Thyroid gland (tissue), 4 donors: Measurements from ENCODE around the gene CELSR2.

Source experiments
- POLR2A ChIP-seq, 2 donors: fragments of 450-650 bp; IDR thresholded peaks; one replicate each; pipeline ENCODE4 v1.6.1; 2017; ENCODE audit warnings: antibody characterized with exemption in 2 of 2, mild to moderate bottlenecking in 2 of 2, moderate library complexity in 1 of 2
- TF ChIP-seq, protein P1 (sequence below), 6 experiments: fragments of 200-600 bp in 3 of 6; fragments of 450-650 bp in 3 of 6; sonication (generic) in 3 of 6; IDR thresholded peaks; one replicate each; pipeline ENCODE4 v1.5.1; 2016 to 2019; ENCODE audit warnings: antibody characterized with exemption in 6 of 6, mild to moderate bottlenecking in 2 of 6, inconsistent platforms in 1 of 6, moderate library complexity in 1 of 6

GRCh38 chr1:109268431-109269211 lies 19.3 kb downstream of the CELSR2 start:
- no peak for TF ChIP-seq POLR2A (IDR thresholded peaks at IDR 0.05)
- TF ChIP-seq, protein P1, sequence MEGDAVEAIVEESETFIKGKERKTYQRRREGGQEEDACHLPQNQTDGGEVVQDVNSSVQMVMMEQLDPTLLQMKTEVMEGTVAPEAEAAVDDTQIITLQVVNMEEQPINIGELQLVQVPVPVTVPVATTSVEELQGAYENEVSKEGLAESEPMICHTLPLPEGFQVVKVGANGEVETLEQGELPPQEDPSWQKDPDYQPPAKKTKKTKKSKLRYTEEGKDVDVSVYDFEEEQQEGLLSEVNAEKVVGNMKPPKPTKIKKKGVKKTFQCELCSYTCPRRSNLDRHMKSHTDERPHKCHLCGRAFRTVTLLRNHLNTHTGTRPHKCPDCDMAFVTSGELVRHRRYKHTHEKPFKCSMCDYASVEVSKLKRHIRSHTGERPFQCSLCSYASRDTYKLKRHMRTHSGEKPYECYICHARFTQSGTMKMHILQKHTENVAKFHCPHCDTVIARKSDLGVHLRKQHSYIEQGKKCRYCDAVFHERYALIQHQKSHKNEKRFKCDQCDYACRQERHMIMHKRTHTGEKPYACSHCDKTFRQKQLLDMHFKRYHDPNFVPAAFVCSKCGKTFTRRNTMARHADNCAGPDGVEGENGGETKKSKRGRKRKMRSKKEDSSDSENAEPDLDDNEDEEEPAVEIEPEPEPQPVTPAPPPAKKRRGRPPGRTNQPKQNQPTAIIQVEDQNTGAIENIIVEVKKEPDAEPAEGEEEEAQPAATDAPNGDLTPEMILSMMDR (IDR thresholded peaks at IDR 0.05) = no peak
